ENCODE measurements around the gene BSCL2.

DNA sequence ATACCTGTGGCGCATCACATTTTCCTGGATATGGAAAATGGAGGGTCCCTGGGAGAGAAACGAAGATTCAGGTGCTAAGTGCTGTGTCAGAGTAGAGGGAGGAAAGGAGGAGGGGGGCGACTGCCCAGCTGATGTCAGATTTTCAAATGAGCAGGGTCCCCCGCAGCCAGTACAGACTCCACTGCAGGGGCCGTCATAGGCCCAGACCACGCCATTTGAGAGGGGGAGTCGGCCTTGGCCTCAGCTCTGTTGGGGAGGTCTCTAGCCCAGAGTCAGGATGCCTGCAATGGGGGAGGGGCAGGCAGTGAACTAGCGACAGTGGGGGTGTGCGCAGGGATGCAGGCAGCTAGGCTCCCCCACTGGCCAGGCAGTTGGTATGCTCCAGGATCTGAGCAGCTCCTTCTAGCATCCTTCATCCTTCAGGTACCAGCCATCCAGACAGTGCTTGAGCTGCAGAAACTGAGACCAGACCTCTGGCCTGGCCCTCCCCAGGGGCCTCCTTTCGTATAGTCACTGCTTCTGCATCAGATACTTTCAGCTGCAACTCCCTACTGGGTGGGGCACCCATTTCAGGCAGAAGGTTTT is at the start of gene BSCL2, which contains the start of gene GNG3:
- TF ChIP-seq, protein P1, sequence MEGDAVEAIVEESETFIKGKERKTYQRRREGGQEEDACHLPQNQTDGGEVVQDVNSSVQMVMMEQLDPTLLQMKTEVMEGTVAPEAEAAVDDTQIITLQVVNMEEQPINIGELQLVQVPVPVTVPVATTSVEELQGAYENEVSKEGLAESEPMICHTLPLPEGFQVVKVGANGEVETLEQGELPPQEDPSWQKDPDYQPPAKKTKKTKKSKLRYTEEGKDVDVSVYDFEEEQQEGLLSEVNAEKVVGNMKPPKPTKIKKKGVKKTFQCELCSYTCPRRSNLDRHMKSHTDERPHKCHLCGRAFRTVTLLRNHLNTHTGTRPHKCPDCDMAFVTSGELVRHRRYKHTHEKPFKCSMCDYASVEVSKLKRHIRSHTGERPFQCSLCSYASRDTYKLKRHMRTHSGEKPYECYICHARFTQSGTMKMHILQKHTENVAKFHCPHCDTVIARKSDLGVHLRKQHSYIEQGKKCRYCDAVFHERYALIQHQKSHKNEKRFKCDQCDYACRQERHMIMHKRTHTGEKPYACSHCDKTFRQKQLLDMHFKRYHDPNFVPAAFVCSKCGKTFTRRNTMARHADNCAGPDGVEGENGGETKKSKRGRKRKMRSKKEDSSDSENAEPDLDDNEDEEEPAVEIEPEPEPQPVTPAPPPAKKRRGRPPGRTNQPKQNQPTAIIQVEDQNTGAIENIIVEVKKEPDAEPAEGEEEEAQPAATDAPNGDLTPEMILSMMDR (conservative IDR thresholded peaks at IDR 0.05 in 1 of 2, IDR thresholded peaks at IDR 0.05 in 1 of 2; ENCODE audit: low read depth in 1 of 2, low read length in 2 of 2), result no peak
- no peak for TF ChIP-seq EZH2 (IDR thresholded peaks at IDR 0.05; ENCODE audit: low read length, missing control alignments)
